Bronchial epithelial cell (primary cell): ENCODE results near the gene OR2A25. TPM values are rescaled to one million over a fixed set of nuclear protein-coding genes. Genes with fewer than 3 reads are reported as not detected.

Experiments used
- DNase-seq: peaks from one replicate; pipeline ENCODE4 v3.0.0-alpha.2; 2010; ENCODE audit warnings: low read depth
- FAIRE-seq: peaks from 2 replicates; lab custom pipeline; 2011; peaks lifted over from hg19 to GRCh38; lab: Jason Lieb, UNC
- H3K27me3 ChIP-seq: 2 replicates; pipeline ENCODE4 v1.5.1; 2011; ENCODE audit warnings: low read length; ENCODE audit not compliant: control insufficient read depth, insufficient read depth
- H3K36me3 ChIP-seq: 2 replicates; pipeline ENCODE4 v1.5.1; 2011; ENCODE audit warnings: low read length; ENCODE audit not compliant: control insufficient read depth, insufficient read depth
- H3K4me3 ChIP-seq: 2 replicates; pipeline ENCODE4 v1.5.1; 2011; ENCODE audit warnings: mild to moderate bottlenecking, low read depth, low read length, control low read depth
- CTCF ChIP-seq: IDR thresholded peaks from 2 replicates; pipeline ENCODE4 v1.5.1; 2011; ENCODE audit warnings: mild to moderate bottlenecking, moderate library complexity, low read length, control low read depth, inconsistent platforms; ENCODE audit not compliant: insufficient read depth, severe bottlenecking
- total RNA-seq: library from RNA; depleted of rRNA; stranded (reverse); fragments of >200 nt; gene quantifications from 2 replicates; pipeline ENCODE4 v1.2.1, GENCODE V29; 2014

The OR2A25 gene
- total RNA-seq, 1 donor from 2014 or later: not detected

- FAIRE-seq (no peak), DNase-seq (no peak)
- H3K36me3 ChIP-seq: no peaks in the 10 kb centered on the region
- no peaks in the 10 kb centered on the region for H3K27me3 ChIP-seq
- no peak overlapping the region for H3K4me3 ChIP-seq
- no peak for TF ChIP-seq CTCF
Observed at GRCh38 chr7:144098776-144099175, 29.2 kb downstream of the OR2A25 start.

- DNase-seq: no peak
- Histone ChIP-seq H3K27me3 (no peaks in the 10 kb centered on the region), H3K4me3 (no peak overlapping the region), H3K36me3 (no peaks in the 10 kb centered on the region)
- no peak for TF ChIP-seq CTCF
- FAIRE-seq: no peak
Observed at GRCh38 chr7:144100607-144101006, 31.0 kb downstream of the OR2A25 start.

- FAIRE-seq: no peak
- no peaks in the 10 kb centered on the region for H3K27me3 ChIP-seq
- H3K4me3 ChIP-seq: no peak overlapping the region
- DNase-seq: no peak
- no peaks in the 10 kb centered on the region for H3K36me3 ChIP-seq
- no peak for TF ChIP-seq CTCF
Observed at GRCh38 chr7:144102041-144102440, 32.4 kb downstream of the OR2A25 start.

GRCh38 chr7:144105211-144105610, 35.6 kb downstream of the OR2A25 start:
- FAIRE-seq (no peak), DNase-seq (no peak)
- Histone ChIP-seq H3K27me3 (no peaks in the 10 kb centered on the region), H3K36me3 (no peaks in the 10 kb centered on the region), H3K4me3 (no peak overlapping the region)
- no peak for TF ChIP-seq CTCF

GRCh38 chr7:144109283-144109682, 39.7 kb downstream of the OR2A25 start, which contains the start of gene OR2A2:
OR2A2 (plus strand) TSS chr7:144109583; CDS start chr7:144109583, 0 bp downstream.
- Histone ChIP-seq H3K4me3 (no peak within 1 kb of the TSS), H3K36me3 (no peaks in the 10 kb centered on the region), H3K27me3 (no peaks in the 10 kb centered on the region)
- FAIRE-seq (no peak), DNase-seq (no peak)
- no peak for TF ChIP-seq CTCF

- no peak for DNase-seq
- FAIRE-seq: no peak
Observed at GRCh38 chr7:144110272-144110671, 40.7 kb downstream of the OR2A25 start.

More at GRCh38 chr7:144110272-144110671, 40.7 kb downstream of the OR2A25 start:
- Histone ChIP-seq H3K36me3 (no peaks in the 10 kb centered on the region), H3K27me3 (no peaks in the 10 kb centered on the region), H3K4me3 (no peak overlapping the region)
- no peak for TF ChIP-seq CTCF
